GM12873 (cell line): Measurements from ENCODE around the gene RGS7BP.

Experiments
- CTCF ChIP-seq: IDR thresholded peaks from 2 replicates; pipeline ENCODE4 v1.5.1; 2012; ENCODE audit warnings: low read depth, mild to moderate bottlenecking, moderate library complexity, low read length, control low read depth; ENCODE audit not compliant: insufficient read depth; ENCODE audit errors: missing control alignments

Gene RGS7BP

DNA sequence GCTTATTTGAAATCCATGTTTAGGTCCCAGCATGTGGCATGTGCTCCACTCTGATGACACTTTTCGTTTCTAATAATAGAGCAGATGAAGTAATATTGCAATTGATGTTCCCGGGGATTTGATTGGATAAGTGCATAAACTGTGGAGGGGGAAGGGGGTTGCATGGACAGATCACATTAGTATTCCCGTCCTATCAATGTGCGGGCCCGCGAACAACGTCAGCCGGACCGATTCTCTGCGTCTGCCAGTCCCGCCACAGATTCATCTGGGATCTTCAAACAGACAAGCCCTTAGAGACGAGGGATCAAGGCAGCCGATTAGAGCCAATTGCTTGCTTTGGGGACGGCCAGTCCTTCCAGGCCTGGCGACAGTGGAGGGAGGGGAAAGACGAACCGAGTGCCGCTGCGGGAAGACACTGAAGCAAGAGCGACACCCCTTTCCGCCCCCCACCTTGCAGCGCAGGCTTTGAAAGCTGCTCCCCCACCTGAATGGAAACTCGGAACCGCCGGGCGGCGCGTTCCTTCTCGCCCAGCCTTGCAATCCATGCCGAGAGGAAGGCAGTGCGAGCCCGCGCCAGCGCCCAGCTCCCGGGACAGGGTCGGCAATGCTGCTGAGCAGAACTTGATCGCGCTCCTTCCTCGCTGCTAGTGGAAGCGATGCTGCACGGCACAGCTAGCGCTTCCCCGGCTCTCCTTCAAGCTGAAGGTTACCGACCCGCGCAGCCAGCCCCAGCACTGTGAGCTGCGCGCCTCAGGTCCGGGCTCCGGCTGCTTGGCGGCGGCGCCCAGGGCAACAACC is at the start of gene RGS7BP:
TSS of gene RGS7BP (plus strand) at position 247 of the 798 bp plus-strand sequence. CDS start 610 bp downstream, outside the sequence.
- no peak for TF ChIP-seq CTCF

DNA sequence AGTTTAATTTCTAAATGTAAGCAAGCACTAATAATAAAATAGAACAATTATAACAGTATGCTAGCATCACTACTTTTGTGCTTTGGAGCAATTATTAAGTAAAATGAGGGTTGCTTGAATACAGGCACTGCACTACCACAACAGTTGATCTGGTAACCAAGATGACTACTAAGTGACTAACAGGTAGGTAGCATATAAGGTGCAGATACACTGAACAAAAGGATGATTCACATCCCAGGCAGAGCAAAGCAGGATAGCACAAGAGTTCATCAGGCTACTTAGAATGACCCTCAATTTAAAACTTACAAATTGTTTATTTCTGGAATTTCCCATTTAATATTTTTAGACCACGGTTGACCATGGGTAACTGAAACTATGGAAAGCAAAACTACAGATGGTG is 48.0 kb upstream of the RGS7BP start:
- TF ChIP-seq CTCF, result no peak

GRCh38 chr5:64458948-64459347 is 46.9 kb upstream of the RGS7BP start:
- TF ChIP-seq CTCF, result no peak

DNA sequence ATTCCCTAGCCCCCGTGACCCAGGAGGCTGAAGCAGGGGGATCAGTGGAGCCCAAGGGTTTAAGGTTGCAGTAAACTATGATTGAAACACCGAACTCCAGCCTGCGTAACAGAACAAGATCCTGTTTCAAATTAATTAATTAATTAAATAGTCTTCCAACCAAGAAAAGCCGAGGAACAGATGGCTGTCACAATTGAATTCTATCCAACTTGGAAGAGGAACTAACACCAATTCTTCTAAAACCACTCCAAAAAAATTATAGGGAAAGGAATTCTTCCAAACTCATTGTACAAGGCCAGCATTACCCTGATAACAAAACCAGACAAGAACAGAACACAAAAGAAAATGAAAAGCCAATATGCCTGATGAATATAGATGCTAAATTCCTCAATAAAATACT is 43.4 kb upstream of the RGS7BP start:
- no peak for TF ChIP-seq CTCF

DNA sequence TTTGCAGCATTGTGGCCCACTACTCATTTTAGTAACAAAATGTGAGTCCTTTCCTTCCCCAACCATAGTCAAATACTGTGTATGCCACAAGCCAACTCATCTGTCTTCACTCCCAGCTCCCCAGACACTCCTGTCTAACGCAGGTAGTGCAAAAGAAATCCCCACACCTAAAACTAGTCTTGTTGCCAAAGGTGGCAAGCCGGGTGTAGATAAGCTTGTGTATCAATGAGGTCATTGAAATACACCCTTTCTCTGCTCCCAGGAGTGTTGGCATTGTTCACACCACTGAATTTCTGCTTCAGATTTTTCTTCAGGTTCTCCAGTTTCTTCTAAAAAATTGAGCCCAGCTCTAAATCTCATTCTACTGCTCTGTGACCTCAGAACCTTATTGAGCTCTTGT is 19.7 kb upstream of the RGS7BP start:
- no peak for TF ChIP-seq CTCF

DNA sequence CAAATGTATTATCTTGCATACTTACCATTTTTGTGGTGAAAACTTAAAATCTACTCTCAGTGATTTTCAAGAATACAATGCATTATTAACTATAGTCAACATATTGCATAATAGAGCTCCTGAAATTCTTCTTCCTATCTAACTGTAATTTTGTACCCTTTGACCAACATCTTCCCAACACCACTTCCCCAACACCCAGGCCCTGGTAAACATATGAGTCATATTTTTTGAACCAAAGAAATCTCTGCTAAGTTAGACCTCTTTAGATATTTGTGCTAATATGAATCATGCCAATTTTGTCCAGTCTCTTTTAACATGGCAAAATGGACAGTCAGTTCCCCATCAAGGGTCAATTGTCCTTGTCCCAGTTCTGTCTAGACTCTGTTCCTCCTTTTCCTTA is 18.5 kb upstream of the RGS7BP start:
- TF ChIP-seq CTCF, result no peak

DNA sequence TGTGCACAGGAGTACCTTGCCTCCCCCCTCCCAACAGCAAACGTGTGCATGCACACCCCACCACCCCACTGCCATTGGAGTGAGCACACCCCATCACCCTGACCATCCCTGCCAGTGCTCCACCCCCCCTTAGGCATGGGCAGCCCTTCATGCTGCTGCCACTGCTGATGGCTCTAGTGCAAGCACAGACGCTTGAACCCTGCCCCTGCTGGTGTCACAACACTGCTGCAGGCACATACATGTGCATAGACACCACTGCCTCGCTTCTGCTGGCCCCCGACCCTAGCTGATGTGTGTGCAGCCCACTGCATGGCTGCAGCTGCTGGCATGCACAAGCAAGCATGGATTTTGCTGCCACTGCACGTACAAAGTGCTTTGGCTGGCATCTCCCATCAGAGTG is 16.0 kb upstream of the RGS7BP start:
- no peak for TF ChIP-seq CTCF
